Measurements from ENCODE around the gene RNF157. TPM values are rescaled to one million over a fixed set of nuclear protein-coding genes. Genes with fewer than 3 reads are reported as not detected.
A peak's percentile ranks its signal among the peaks of the same experiment; 100 is the strongest.

Gene RNF157
- total RNA-seq, 1 experiment from 2014 or later, result 11.2 TPM

GRCh38 chr17:76267051-76267576 is 26.8 kb upstream of the RNF157 start (continued):
- TF ChIP-seq, protein P1, sequence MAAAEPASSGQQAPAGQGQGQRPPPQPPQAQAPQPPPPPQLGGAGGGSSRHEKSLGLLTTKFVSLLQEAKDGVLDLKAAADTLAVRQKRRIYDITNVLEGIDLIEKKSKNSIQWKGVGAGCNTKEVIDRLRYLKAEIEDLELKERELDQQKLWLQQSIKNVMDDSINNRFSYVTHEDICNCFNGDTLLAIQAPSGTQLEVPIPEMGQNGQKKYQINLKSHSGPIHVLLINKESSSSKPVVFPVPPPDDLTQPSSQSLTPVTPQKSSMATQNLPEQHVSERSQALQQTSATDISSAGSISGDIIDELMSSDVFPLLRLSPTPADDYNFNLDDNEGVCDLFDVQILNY (CRISPR knock-in tag; IDR thresholded peaks at IDR 0.05), result no peak
- TF ChIP-seq, protein P2, sequence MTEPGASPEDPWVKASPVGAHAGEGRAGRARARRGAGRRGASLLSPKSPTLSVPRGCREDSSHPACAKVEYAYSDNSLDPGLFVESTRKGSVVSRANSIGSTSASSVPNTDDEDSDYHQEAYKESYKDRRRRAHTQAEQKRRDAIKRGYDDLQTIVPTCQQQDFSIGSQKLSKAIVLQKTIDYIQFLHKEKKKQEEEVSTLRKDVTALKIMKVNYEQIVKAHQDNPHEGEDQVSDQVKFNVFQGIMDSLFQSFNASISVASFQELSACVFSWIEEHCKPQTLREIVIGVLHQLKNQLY (CRISPR knock-in tag; IDR thresholded peaks at IDR 0.05), result no peak
- TF ChIP-seq ZNF219 (CRISPR knock-in tag; IDR thresholded peaks at IDR 0.05; ENCODE audit: borderline replicate concordance) (no peak), NR2C2 (CRISPR knock-in tag; IDR thresholded peaks at IDR 0.05) (no peak), GRHL2 (CRISPR knock-in tag; IDR thresholded peaks at IDR 0.05; ENCODE audit: insufficient replicate concordance, severe bottlenecking) (no peak)

DNA sequence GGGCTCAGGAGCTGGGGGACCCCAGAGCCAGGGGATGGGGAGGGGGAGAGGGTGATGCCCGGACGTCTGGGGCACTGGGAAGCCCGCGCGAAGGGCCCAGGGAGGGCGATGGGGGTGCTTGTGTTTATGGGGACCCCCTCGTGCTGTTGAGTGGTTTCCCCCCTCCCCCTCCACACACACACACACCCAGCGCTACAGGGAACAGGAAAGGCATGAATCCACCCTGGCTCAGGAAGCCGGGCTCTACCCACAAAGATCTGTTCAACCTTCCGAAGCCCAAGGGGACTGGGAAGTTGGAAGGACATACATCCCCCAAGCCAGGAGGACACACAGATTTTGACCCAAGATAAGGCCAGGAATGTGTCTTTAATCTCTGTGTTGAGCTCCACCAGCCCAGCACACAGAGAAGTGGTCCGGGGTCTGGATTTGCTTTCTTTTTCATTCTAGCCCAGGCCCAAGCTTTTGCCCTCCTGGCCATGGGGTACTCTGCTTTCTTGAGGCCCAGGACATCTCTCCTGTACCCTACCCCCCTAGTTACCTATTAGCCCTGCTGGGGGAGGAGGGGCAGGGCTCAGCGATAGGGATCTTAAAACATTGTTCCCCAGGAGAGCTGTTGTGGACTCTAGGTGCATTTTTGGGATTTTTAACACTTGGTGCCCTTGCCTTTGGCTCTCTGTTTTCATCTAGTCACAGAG is 26.1 kb upstream of the RNF157 start:
- Mint-ChIP-seq H3K27ac (no peak overlapping the region; the same call in 1 of the 2 replicates), H3K27me3 (ENCODE audit: low read depth) (no peaks in the 10 kb centered on the region), H3K36me3 (peaks cover 7% of the 10 kb centered on the region; the same call in 1 of the 2 replicates), H3K4me3 (peak overlapping the region; percentile 71), H3K9me3 (no peaks in the 10 kb centered on the region), H3K4me1 (peaks cover 46% of the 10 kb centered on the region)
- CTCF ChIA-PET, result interaction anchor here (0.5 to 6.3 kb wide), 5 partner anchors 13 to 252 kb away, joined by 3 to 58 read pairs (median 6); no protein-coding TSS in a partner anchor
- DNase-seq (ENCODE audit: low spot score), result no peak
- no peak for ATAC-seq
- TF ChIP-seq SP1 (CRISPR knock-in tag; conservative IDR thresholded peaks at IDR 0.05) (no peak), ZNF396 (CRISPR knock-in tag; IDR thresholded peaks at IDR 0.05; ENCODE audit: borderline replicate concordance) (no peak), AR (CRISPR knock-in tag; IDR thresholded peaks at IDR 0.05) (no peak), HMGXB4 (CRISPR knock-in tag; IDR thresholded peaks at IDR 0.05) (no peak)
- POLR2A ChIA-PET, result interaction anchor here (0.6 to 1.0 kb wide), 3 partner anchors 13 to 201 kb away, joined by 3 read pairs; no protein-coding TSS in a partner anchor

GRCh38 chr17:76265624-76266243 is 25.4 kb upstream of the RNF157 start:
- ChIA-PET CTCF (interaction anchor here (0.5 to 8.0 kb wide), 15 partner anchors 14 to 260 kb away, joined by 3 to 70 read pairs (median 5); no protein-coding TSS in a partner anchor), POLR2A (interaction anchor here (0.6 to 1.0 kb wide), 3 partner anchors 9 to 201 kb away, joined by 3 to 4 read pairs (median 3); no protein-coding TSS in a partner anchor)
- ATAC-seq (no peak), DNase-seq (ENCODE audit: low spot score) (peak; percentile 56)
- H3K9me3 Mint-ChIP-seq, result no peaks in the 10 kb centered on the region
- peaks cover 7% of the 10 kb centered on the region; the same call in 1 of the 2 replicates for H3K36me3 Mint-ChIP-seq
- H3K4me1 Mint-ChIP-seq, result peaks cover 43% of the 10 kb centered on the region
- H3K27ac Mint-ChIP-seq, result no peak overlapping the region
- H3K27me3 Mint-ChIP-seq (ENCODE audit: low read depth), result no peaks in the 10 kb centered on the region
- peak overlapping the region; percentile 71 for H3K4me3 Mint-ChIP-seq
- TF ChIP-seq FOXK1 (CRISPR knock-in tag; IDR thresholded peaks at IDR 0.05), result peak; percentile 99
- TF ChIP-seq MXD4 (CRISPR knock-in tag; IDR thresholded peaks at IDR 0.05; ENCODE audit: borderline replicate concordance), result no peak
- no peak for TF ChIP-seq TEAD4 (CRISPR knock-in tag; IDR thresholded peaks at IDR 0.05)
- TF ChIP-seq, protein P3, sequence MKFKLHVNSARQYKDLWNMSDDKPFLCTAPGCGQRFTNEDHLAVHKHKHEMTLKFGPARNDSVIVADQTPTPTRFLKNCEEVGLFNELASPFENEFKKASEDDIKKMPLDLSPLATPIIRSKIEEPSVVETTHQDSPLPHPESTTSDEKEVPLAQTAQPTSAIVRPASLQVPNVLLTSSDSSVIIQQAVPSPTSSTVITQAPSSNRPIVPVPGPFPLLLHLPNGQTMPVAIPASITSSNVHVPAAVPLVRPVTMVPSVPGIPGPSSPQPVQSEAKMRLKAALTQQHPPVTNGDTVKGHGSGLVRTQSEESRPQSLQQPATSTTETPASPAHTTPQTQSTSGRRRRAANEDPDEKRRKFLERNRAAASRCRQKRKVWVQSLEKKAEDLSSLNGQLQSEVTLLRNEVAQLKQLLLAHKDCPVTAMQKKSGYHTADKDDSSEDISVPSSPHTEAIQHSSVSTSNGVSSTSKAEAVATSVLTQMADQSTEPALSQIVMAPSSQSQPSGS (CRISPR knock-in tag; IDR thresholded peaks at IDR 0.05; ENCODE audit: borderline replicate concordance, low read depth), result no peak
- TF ChIP-seq, protein P4, sequence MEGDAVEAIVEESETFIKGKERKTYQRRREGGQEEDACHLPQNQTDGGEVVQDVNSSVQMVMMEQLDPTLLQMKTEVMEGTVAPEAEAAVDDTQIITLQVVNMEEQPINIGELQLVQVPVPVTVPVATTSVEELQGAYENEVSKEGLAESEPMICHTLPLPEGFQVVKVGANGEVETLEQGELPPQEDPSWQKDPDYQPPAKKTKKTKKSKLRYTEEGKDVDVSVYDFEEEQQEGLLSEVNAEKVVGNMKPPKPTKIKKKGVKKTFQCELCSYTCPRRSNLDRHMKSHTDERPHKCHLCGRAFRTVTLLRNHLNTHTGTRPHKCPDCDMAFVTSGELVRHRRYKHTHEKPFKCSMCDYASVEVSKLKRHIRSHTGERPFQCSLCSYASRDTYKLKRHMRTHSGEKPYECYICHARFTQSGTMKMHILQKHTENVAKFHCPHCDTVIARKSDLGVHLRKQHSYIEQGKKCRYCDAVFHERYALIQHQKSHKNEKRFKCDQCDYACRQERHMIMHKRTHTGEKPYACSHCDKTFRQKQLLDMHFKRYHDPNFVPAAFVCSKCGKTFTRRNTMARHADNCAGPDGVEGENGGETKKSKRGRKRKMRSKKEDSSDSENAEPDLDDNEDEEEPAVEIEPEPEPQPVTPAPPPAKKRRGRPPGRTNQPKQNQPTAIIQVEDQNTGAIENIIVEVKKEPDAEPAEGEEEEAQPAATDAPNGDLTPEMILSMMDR (IDR thresholded peaks at IDR 0.05), result no peak
- no peak for TF ChIP-seq NR3C1 (CRISPR knock-in tag; conservative IDR thresholded peaks at IDR 0.05; ENCODE audit: low read depth)
- TF ChIP-seq NFYB (CRISPR knock-in tag; conservative IDR thresholded peaks at IDR 0.05; ENCODE audit: low read depth), result no peak
- no peak for TF ChIP-seq NFE2L1 (CRISPR knock-in tag; IDR thresholded peaks at IDR 0.05)
- TF ChIP-seq, protein P5, sequence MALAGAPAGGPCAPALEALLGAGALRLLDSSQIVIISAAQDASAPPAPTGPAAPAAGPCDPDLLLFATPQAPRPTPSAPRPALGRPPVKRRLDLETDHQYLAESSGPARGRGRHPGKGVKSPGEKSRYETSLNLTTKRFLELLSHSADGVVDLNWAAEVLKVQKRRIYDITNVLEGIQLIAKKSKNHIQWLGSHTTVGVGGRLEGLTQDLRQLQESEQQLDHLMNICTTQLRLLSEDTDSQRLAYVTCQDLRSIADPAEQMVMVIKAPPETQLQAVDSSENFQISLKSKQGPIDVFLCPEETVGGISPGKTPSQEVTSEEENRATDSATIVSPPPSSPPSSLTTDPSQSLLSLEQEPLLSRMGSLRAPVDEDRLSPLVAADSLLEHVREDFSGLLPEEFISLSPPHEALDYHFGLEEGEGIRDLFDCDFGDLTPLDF (CRISPR knock-in tag; IDR thresholded peaks at IDR 0.05), result no peak
- TF ChIP-seq ZNF423 (CRISPR knock-in tag; IDR thresholded peaks at IDR 0.05), result no peak
